HG02852 (cell line): ENCODE data around the gene IL36G.

ENCODE experiments used
- ATAC-seq: cut with Tn5 transposase; IDR thresholded peaks from one replicate; pipeline ENCODE4 v1.9.1; 2021; ENCODE audit warnings: mild to moderate bottlenecking, moderate library complexity; ENCODE audit not compliant: unreplicated experiment

The IL36G gene

GRCh38 chr2:112972423-112973086 is 5.3 kb upstream of the IL36G start:
- no peak for ATAC-seq

- ATAC-seq: no peak
Observed at GRCh38 chr2:112973156-112973555, 4.7 kb upstream of the IL36G start.

GRCh38 chr2:112979731-112980130 is 1.9 kb downstream of the IL36G start:
- no peak for ATAC-seq

GRCh38 chr2:112980537-112980936 is 2.7 kb downstream of the IL36G start:
- ATAC-seq: no peak

GRCh38 chr2:112985090-112985489 is 7.3 kb downstream of the IL36G start:
- no peak for ATAC-seq

GRCh38 chr2:112989611-112990010 is 11.8 kb downstream of the IL36G start:
- ATAC-seq: no peak

GRCh38 chr2:112993831-112994230 is 16.0 kb downstream of the IL36G start:
- ATAC-seq: no peak

GRCh38 chr2:112994648-112995047 is 16.8 kb downstream of the IL36G start:
- no peak for ATAC-seq

- no peak for ATAC-seq
Observed at GRCh38 chr2:112995346-112995920, 17.6 kb downstream of the IL36G start.

GRCh38 chr2:112996635-112997034 is 18.8 kb downstream of the IL36G start:
- ATAC-seq: no peak

GRCh38 chr2:112997151-112997550 is 19.3 kb downstream of the IL36G start:
- ATAC-seq: no peak

GRCh38 chr2:113000436-113000835 is 22.6 kb downstream of the IL36G start:
- no peak for ATAC-seq

- ATAC-seq: no peak
Observed at GRCh38 chr2:113002677-113003076, 24.9 kb downstream of the IL36G start.

- ATAC-seq: no peak
Observed at GRCh38 chr2:113005030-113005509, 27.3 kb downstream of the IL36G start, which contains the start of gene IL36A. Gene IL36A (plus strand): TSS chr2:113005459. CDS start chr2:113005872, 413 bp downstream.

- ATAC-seq: no peak
Observed at GRCh38 chr2:113007250-113007649, 29.4 kb downstream of the IL36G start.

- ATAC-seq: no peak
Observed at GRCh38 chr2:113009622-113010021, 31.8 kb downstream of the IL36G start.

- no peak for ATAC-seq
Observed at GRCh38 chr2:113010088-113010487, 32.3 kb downstream of the IL36G start.

GRCh38 chr2:113011108-113011507 is 33.3 kb downstream of the IL36G start:
- no peak for ATAC-seq

- no peak for ATAC-seq
Observed at GRCh38 chr2:113012436-113013335, 34.9 kb downstream of the IL36G start.

GRCh38 chr2:113013336-113013661 is 35.5 kb downstream of the IL36G start:
- no peak for ATAC-seq

GRCh38 chr2:113014067-113014466 is 36.3 kb downstream of the IL36G start:
- ATAC-seq: no peak

GRCh38 chr2:113015042-113015441 is 37.2 kb downstream of the IL36G start:
- ATAC-seq: no peak
